HFF-Myc (cell line): ENCODE data around the gene SYT17.
"Not testable (repeated sequence)": the region's sequence is repeated elsewhere in the genome, so short reads cannot be mapped to it uniquely, and the experiment has no call there.

Experiments
- DNase-seq: peaks from one replicate; pipeline ENCODE4 v3.0.0-alpha.2; 2011; ENCODE audit warnings: low read depth; ENCODE audit errors: extremely low read depth
- H3K4me3 ChIP-seq: replicated peaks from 2 replicates; pipeline ENCODE4 v1.5.1; 2011; ENCODE audit warnings: low read depth, mild to moderate bottlenecking, control low read depth, low read length
- CTCF ChIP-seq: IDR thresholded peaks from 2 replicates; pipeline ENCODE4 v1.5.1; 2012; ENCODE audit warnings: mild to moderate bottlenecking, low read depth, low read length, control low read depth; ENCODE audit errors: missing control alignments

The SYT17 gene

DNA sequence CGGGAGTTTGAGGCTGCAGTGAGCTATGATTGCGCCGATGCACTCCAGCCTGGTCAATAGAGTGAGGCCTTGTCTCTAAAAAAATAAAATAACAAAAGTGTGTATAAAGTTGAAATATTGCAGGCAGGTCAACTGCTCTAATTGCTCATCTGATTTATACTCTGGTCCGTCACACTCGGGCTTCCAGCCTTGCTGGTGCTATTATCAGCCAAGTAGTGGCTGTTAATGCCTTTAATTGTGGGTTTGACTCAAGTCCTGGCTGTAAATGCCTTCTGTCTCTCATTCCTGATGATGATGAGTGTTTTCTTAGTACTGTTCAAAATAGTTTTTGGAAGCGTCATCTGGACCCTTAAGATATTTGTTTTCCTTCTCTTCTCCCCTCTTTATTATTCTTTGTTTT lies 18.4 kb downstream of the SYT17 start:
- DNase-seq = no peak
- no peak for TF ChIP-seq CTCF

GRCh38 chr16:19187961-19188360 lies 19.9 kb downstream of the SYT17 start:
- DNase-seq = not testable (repeated sequence)

More for the DNA sequence above, 18.4 kb downstream of the SYT17 start:
- H3K4me3 ChIP-seq = no peak overlapping the region

DNA sequence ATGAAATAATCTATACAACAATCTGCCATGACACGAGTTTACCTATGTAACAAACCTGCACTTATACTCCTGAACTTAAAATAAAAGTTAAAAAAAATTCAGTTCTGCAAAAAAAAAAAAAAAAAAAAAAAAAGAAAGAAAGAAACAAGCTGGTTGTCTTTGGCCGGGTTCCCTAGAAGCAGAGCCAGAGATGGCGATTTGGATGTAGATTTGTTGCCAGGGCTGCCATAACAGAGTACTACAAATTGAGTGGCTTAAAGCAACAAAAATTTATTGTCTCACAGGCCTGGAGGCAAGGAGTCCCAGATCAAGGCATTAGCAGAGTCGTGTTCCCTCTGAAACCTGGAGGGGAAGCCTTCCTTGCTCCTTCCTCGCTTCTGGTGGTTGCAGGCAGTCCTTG lies 20.4 kb downstream of the SYT17 start:
- H3K4me3 ChIP-seq = no peak overlapping the region
- no peak for DNase-seq
- no peak for TF ChIP-seq CTCF

More at GRCh38 chr16:19187961-19188360, 19.9 kb downstream of the SYT17 start:
- H3K4me3 ChIP-seq = not testable (repeated sequence)

- TF ChIP-seq CTCF = no peak
- no peak overlapping the region for H3K4me3 ChIP-seq
Observed at GRCh38 chr16:19192865-19193264, 24.8 kb downstream of the SYT17 start.

DNA sequence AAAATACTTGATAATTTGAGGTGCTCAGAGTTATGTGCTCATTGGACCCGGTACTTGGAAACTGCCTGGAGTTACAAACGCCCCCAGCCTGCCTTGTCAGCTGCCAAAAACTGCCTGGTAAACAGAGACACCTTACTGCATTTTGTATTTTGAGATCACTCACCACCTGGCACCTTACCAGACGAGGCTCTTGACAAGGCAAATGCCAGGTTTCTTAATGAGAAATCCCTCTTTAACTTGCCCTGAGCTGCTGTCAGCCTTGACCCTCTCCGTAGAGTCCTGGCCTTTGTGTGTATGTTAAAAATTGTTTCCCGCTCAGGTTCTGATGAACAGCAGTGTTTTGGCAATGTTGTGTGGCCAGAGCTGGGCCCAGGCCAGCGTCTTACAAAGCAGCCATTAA lies 28.8 kb downstream of the SYT17 start:
- DNase-seq = no peak
- H3K4me3 ChIP-seq = no peak overlapping the region
- no peak for TF ChIP-seq CTCF

More at GRCh38 chr16:19192865-19193264, 24.8 kb downstream of the SYT17 start:
- no peak for DNase-seq

GRCh38 chr16:19203374-19203966 lies 35.4 kb downstream of the SYT17 start:
- no peak for DNase-seq
- TF ChIP-seq CTCF = no peak
- no peak overlapping the region for H3K4me3 ChIP-seq

GRCh38 chr16:19210280-19210924 lies 42.4 kb downstream of the SYT17 start:
- TF ChIP-seq CTCF = no peak
- DNase-seq = no peak
- no peak overlapping the region for H3K4me3 ChIP-seq
